ENCODE results near the gene LSM3.

- TF ChIP-seq POLR2A (IDR thresholded peaks at IDR 0.05; ENCODE audit: low read length) (no peak), GATA1 (IDR thresholded peaks at IDR 0.05; ENCODE audit: low read depth, low read length) (no peak)
Measured at GRCh38 chr3:14222900-14223594, 44.4 kb downstream of the LSM3 start.

Data from erythroblast (primary cell).